ENCODE results near the gene SUMO4. TPM values are rescaled to one million over a fixed set of nuclear protein-coding genes. Genes with fewer than 3 reads are reported as not detected.

Gene SUMO4
- total and polyA plus RNA-seq, 8 donors = 0.09 to 1.5 (median 0.86) TPM; not detected in 1

DNA sequence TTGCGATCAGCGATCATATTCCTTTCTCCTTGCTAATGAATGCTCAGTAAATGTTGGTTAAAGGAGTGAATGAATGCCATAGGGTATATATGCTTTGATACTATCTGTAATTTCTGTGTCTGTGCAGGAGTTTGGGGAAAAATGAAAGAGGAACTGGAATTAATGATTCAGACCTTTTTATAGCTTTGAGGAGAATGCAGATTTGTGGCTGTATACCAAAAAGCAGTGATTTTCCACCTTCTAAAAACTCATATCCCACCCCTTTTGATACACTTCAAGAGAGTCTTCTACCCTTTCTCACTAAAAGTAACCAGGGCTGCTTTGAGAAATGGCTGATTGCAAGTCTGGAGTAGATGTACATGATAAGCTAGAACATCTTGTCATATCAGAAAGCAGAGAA, 26.6 kb upstream of the SUMO4 start:
- TF ChIP-seq CTCF (IDR thresholded peaks at IDR 0.05) = no peak
- DNase-seq (no peak), ATAC-seq (no peak), FAIRE-seq (no peak)
- Histone ChIP-seq H3K4me1 (peaks cover 0 to 12% (median 6%) of the 10 kb centered on the region in 3 donors), H3K4me3 (no peak overlapping the region), H3K27me3 (no peaks in the 10 kb centered on the region), H3K27ac (no peak overlapping the region), H3K9me3 (no peaks in the 10 kb centered on the region), H3K36me3 (peaks cover 0 to 7% (median 6%) of the 10 kb centered on the region in 3 donors)
- intact Hi-C loops (cut with DNase I) = no loop called here
- WGBS, 2 donors = 96 to 98% methylated on average over 2 of the region's 2 CpGs

DNA sequence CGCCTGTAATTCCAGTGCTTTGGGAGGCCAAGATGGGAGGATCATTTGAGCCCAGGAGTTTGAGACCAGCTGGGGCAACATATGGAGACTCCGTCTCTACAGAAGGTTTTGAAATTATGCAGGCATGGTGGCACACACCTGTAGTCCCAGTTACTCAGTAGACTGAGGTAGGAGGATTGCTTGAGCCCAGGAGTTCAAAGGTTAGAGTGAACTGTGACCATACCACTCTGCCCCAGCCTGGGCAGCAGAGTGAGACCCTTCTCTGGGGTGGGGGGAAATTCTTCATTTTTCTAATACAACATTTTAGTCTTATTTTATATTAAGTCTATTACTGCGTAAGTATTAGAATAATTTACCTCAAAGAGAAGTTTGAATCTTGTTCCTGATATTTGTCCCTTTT, 20.1 kb upstream of the SUMO4 start:
- ATAC-seq (no peak), FAIRE-seq (no peak), DNase-seq (no peak)
- H3K27ac ChIP-seq = no peak overlapping the region
- no peak overlapping the region for H3K4me3 ChIP-seq
- intact Hi-C loops (cut with DNase I) = no loop called here
- no peaks in the 10 kb centered on the region for H3K9me3 ChIP-seq
- no peaks in the 10 kb centered on the region for H3K27me3 ChIP-seq
- no peak for TF ChIP-seq CTCF (IDR thresholded peaks at IDR 0.05)
- H3K4me1 ChIP-seq = no peaks in the 10 kb centered on the region
- WGBS, 2 donors = 99% methylated on average over 3 of the region's 3 CpGs
- H3K36me3 ChIP-seq = peaks cover 0 to 24% (median 10%) of the 10 kb centered on the region in 3 donors

DNA sequence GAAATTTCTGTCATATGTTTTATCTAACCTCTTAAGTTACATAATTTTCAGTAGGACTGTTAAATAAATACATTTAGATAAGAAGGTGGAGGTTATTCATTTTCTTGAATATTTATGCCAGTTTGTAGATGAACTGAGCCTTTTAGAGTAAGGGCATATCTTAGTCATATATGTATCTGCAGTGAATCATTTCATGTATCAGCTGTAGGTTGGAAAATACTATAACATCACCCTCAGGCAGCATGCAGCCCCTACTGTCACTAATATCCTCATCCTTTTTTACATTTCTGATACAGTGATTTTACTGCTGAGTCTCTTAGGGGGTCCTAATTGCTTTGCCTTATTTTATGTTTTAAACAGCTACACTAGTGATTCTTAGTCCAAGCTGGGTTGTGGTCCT, 19.5 kb upstream of the SUMO4 start:
- FAIRE-seq (no peak), DNase-seq (no peak), ATAC-seq (no peak)
- Histone ChIP-seq H3K27ac (no peak overlapping the region), H3K27me3 (no peaks in the 10 kb centered on the region), H3K4me1 (no peaks in the 10 kb centered on the region), H3K4me3 (no peak overlapping the region), H3K36me3 (peaks cover 0 to 24% (median 10%) of the 10 kb centered on the region in 3 donors), H3K9me3 (no peaks in the 10 kb centered on the region)
- TF ChIP-seq CTCF (IDR thresholded peaks at IDR 0.05) = no peak
- intact Hi-C loops (cut with DNase I) = no loop called here

DNA sequence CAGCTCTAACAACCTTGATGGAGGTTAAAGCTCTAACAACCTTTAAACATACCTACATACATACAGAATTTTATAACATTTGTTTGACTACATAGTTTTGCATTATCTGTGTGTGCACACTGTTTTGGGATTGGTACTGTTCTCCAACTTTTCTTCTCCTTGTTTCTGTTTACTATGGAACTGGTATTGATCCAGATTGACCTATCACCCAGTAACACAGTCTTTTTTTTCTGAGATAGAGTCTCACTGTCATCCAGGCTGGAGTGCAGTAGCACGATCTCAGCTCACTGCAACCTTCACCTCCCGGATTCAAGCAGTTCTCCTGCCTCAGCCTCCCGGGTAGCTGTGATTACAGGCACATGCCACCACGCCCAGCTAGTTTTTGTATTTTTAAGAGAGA, 16.7 kb upstream of the SUMO4 start:
- FAIRE-seq (no peak), ATAC-seq (no peak), DNase-seq (no peak)

GRCh38 chr6:149384464-149384863, 15.6 kb upstream of the SUMO4 start:
- intact Hi-C loops (cut with DNase I) = no loop called here
- Histone ChIP-seq H3K4me3 (no peak overlapping the region), H3K9me3 (no peaks in the 10 kb centered on the region), H3K4me1 (peaks cover 0 to 11% (median 0%) of the 10 kb centered on the region in 3 donors), H3K36me3 (peaks cover 0 to 12% (median 0%) of the 10 kb centered on the region in 3 donors), H3K27me3 (no peaks in the 10 kb centered on the region), H3K27ac (no peak overlapping the region)
- TF ChIP-seq CTCF (IDR thresholded peaks at IDR 0.05) = no peak
- FAIRE-seq (no peak), DNase-seq (no peak), ATAC-seq (no peak)

More for the DNA sequence above, 16.7 kb upstream of the SUMO4 start:
- H3K27me3 ChIP-seq = no peaks in the 10 kb centered on the region
- 80 to 82% methylated on average over 4 of the region's 4 CpGs for WGBS, 2 donors
- H3K4me3 ChIP-seq = no peak overlapping the region
- H3K9me3 ChIP-seq = no peaks in the 10 kb centered on the region
- no peak for TF ChIP-seq CTCF (IDR thresholded peaks at IDR 0.05)
- peaks cover 0 to 11% (median 0%) of the 10 kb centered on the region in 3 donors for H3K4me1 ChIP-seq
- intact Hi-C loops (cut with DNase I) = no loop called here
- H3K36me3 ChIP-seq = peaks cover 0 to 18% (median 5%) of the 10 kb centered on the region in 3 donors
- H3K27ac ChIP-seq = no peak overlapping the region

Measured in pancreas (tissue), 10 donors.